ENCODE results near the gene CIPC.

CIPC gene

GRCh38 chr14:77126461-77126990, 28.5 kb downstream of the CIPC start:
- no peak for DNase-seq (ENCODE audit: low read depth)

- no peak for DNase-seq (ENCODE audit: low read depth)
Measured at GRCh38 chr14:77128414-77128891, 30.4 kb downstream of the CIPC start.

DNA sequence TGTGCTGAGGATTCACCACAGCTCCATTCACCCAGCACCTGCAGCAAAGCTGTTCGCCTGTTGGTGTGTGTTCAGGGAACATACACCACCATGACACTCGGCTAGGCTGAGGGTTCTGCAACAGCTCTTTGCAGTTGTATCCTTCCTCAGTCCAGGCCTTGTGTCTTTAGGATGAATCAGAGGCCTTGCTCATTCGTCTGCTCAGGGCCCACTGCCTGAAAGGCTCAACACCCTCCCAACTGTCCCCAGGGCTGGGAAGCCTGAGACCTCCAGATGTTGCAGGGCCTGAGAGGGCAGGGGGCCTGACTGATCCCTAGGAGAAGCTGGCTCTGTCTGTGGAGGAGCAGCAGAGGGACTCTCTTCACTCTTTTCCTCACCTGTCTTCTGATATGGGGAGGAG, 32.3 kb downstream of the CIPC start:
- no peak for DNase-seq (ENCODE audit: low read depth)

DNA sequence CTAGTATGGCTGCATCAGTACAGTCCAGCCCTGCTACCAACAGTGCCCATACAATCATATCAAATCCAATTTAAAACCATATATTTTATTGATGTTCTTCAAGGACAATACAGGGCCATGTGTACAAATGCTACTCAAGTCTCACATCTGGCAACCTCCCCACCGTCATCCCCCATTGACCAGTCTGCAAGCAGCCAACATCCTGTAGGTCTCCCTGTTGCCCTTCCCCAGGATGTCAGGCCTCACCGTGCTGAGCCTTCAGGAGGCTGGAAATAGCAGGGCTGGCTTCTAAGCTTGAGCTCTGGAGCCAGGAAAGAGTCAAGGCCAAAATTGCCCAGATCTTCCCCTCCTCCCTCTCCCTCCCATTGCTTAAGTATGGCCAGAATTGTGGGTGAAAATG, 33.1 kb downstream of the CIPC start:
- DNase-seq (ENCODE audit: low read depth) = no peak

GRCh38 chr14:77131871-77132486, 33.9 kb downstream of the CIPC start:
- no peak for DNase-seq (ENCODE audit: low read depth)

GRCh38 chr14:77133720-77134338, 35.8 kb downstream of the CIPC start:
- DNase-seq (ENCODE audit: low read depth) = no peak

- no peak for DNase-seq (ENCODE audit: low read depth)
Measured at GRCh38 chr14:77139022-77139421, 41.0 kb downstream of the CIPC start.

- DNase-seq (ENCODE audit: low read depth) = peak; percentile 20
Measured at GRCh38 chr14:77139540-77140358, 41.7 kb downstream of the CIPC start.

DNA sequence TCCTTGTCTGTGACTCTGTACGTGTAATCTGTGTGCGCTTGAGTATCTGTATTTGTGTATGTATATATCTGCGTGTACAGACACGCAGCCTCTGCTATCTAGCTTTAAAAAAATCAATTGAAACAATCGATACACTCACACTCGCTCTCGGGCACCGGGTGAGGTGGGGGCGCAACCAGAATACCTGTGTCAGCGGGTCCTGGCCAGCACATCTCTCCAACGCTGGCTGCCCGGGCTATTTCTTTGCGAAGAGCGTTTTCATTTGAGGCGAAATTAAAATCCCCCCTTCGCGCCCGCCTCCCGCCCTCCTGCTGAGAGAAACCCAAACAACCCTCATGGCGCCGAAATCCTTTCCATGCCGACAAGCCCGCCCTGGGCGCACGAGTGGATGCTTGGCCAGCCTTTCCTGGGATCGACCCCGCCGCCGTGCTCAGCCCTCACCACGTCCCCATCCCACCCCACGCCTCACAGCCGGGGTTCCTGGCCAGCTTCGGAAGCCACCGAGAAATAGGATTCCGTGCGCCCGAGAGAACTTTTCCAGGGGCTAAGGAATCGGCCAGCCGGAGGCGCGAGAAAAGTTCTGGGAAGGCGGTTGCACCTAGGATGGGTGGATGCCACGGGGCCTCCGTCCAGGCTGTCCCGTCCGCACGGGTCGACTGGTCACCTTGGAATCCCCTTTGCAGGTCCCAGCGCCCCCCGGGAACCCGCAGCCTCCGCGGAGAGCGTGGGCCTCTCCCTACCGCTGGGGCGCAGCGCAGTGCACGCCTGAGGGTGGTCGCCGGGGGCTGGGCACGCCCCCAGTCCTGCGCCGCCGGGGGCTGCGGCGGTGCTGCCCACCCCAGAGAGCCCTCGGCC, 42.5 kb downstream of the CIPC start:
- no peak for DNase-seq (ENCODE audit: low read depth)

DNA sequence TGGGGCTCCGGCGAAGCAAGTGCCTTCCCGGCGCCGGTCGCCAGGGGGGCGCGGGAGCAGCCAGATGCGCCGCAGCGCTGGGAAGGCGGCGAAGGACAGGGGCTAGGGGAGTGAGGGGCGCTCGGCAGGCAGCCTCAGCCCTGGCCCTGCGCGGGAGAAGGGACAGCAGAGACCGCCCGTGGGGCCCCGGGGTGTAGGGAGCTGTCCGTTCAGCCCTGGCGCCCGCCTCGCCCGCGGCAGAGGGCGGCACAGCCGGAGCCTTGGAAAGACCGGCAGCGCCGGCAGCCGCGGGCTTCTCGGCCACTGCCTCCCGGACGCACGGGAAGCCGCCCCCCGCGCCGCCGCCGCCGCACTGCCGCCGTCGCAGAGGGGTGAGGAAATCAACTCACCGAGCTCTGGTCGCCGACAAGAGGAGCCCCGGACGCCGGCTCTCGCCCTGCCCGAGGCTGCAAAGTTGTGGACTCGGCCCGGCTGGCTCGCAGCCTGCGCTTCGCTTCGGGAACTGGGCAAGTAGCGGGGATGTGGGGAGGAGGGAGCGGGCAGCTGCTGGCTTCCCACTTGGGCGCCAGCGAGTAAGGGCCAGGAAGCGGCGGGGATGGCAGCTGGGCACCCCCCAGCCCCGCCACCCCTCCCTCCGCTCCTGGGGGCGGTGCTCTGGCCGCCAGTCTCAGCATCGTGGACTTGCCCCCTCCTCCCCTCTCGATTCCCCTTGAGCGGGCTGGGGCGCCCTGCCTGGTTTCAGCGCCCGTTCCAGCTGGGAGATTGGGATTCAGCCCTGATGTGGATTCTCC, 43.4 kb downstream of the CIPC start, which contains the start of gene ZDHHC22:
ZDHHC22 (minus strand) TSS at position 578 of the 791 bp plus-strand sequence. CDS start 2,053 bp downstream, outside the sequence.
- DNase-seq (ENCODE audit: low read depth) = no peak

DNA sequence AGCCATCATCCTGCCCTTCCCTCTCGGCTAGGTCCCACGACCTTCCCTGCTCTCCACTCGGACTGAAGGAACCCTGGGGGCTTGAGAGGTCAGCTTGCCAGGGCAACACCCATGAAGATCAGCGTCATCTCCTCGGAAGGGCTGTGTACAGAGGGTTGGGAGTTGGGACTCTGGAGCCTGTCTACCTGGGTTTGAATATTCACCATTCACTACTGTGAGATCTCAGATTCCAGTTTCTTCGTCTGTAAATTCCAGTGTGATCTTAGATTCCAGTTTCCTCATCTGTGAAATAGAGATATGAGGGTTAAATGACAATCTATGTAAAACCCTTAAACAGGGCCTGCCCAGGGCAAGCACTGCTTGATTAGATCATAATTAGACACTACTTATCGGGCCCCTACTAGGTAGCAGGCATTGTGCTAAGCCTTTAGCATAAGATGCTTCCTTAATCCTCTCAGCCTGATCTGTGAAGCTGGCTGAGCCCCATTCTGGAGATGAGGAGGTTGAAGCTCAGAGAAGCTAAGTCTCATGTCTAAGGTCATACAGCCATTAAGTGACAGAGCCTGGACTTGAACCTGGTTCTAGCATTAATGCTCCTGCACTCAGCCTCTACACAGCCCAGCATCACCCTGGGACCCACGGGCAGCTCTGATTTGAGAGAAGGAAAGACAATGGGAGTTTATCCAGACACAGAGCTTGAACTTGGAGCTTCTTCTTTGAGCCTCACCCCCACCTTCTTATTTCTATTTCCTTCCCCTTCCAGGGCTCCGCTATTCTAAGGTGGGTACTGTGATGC, 44.1 kb downstream of the CIPC start:
- no peak for DNase-seq (ENCODE audit: low read depth)

DNA sequence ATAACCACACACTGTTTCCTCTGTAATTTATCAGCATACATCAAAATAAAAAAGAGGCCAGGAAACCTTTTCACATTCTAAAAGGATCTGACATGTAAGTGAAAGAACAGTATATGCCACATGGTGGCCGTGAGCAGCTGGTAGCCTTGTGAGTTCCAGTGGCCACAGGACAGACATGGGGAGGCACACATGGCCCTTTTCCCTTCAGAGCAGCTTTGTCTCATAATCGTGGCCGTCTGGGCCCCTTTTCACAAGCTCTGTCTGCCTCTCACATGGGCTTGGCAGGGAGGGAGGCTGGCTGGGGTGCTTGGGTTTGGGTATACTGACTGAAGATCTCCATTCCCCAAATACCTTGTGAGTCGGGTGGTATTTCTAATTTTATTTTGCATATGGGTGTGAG, 45.0 kb downstream of the CIPC start:
- DNase-seq (ENCODE audit: low read depth) = no peak

DNA sequence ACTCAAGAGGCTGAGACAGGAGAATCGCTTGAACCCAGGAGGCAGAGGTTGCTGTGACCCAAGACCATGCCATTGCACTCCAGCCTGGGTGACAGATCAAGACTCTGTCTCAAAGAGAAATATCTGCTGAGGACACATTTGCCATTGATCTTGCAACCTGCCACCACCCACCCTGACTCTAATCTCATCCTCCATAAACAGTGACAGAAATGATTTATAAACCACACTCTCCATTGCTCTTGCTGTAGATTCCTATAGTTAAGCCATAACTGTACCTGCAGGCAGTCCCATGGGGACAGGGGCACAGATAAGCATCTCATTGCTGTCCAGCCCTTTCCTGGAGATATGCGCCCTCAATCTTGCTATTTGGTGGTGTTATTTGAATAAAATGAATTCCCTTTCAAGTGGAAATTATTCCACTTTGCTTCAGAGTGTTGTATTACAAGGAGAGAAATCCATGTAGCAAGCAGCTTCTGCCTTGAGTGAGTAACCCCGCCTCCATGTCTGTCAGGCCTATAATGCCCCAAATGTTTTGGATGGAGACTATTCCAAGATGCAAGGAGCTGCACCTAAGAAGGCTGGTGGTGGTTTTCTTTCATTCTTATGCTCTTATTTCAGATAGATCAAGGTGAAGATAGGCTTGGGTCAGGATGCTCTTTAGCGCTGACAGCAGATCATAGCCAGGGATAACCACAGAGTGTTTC, 46.5 kb downstream of the CIPC start:
- no peak for DNase-seq (ENCODE audit: low read depth)

DNA sequence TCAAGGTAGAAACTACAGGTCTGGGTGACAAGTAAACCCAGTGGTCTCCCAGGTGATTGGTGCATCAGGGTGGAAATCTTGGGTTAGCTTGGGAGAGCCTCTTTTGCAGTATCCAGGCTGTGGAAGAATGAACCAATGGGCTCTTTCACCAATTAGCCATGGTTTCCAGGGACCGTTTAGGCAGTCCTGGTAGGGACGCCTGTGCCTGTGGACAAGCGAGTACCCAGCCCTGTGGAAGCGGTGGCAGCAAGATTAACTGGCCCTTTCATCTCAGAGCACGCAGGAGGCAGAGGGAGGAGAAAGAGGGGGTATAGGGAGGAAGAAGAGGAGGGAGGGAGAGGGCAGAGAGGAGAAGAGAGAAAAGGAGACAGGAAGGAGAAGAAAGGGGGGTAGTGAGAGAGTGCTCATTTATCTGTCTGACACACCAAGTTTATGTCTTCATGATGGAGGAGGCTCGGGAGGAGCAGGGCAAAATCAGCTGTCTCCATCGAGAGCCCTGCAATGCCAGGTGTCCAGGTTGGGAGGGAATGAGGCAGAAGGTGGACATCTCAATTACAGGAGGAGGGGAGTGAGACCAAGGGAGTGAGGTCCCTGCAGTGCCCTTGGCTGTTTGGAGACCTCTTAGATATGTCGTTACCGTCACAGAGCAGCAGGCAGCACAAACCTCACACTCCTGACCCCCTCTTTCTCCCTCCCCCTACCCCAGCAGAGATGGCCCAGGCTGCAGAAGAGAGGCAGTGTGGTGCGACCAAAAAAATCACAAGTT, 48.1 kb downstream of the CIPC start:
- DNase-seq (ENCODE audit: low read depth) = no peak

DNA sequence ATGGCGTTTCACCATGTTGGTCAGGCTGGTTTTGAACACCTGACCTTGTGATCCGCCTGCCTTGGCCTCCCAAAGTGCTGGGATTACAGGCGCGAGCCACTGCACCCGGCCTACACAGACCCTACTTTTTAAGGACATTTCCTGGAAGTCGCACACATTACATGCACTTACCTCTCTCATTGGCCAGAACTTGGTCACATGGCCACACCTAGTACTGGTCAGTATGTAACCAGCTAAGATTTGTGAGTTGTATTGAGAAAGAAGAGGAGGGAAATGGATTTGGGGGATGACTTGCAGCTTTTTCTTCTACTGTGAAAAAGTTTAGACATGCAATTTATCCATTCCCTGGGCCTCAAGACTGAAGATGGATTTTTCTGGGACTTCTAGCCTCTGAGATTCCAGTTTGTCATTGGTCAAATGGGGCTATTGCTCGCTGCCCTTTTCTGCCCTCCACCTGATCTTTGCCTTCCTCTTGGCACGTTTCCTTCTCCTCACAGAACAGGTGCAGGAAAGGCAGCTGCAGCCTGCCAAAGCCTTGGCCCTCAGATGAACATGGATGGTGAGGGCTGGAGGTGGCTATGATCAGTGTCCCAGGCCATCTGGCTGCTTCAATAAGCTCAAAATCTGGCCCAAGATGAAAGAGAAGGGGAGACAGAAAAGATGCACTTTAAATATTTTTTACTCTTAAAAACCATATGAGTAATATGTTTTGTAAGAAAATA, 50.6 kb downstream of the CIPC start:
- no peak for DNase-seq (ENCODE audit: low read depth)

DNA sequence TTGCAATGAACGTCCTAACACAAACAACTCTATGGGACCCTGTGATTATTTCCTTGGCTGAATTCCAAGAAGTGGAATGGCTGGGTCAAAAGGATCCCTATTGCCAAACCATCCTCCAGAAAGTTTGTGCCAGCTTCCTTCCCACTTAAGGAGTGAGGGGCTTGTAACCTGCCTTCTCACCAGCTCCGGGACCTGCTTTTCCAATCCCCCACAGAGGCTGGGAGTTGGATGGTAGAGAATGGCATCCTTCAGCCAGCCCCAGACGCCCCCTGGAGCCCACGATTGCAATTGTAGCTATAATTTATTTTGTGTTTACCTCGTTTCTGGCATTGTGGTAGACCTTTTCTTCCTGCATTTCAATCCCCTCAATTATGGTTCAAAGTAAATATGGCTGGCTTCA, 53.2 kb downstream of the CIPC start:
- no peak for DNase-seq (ENCODE audit: low read depth)

DNA sequence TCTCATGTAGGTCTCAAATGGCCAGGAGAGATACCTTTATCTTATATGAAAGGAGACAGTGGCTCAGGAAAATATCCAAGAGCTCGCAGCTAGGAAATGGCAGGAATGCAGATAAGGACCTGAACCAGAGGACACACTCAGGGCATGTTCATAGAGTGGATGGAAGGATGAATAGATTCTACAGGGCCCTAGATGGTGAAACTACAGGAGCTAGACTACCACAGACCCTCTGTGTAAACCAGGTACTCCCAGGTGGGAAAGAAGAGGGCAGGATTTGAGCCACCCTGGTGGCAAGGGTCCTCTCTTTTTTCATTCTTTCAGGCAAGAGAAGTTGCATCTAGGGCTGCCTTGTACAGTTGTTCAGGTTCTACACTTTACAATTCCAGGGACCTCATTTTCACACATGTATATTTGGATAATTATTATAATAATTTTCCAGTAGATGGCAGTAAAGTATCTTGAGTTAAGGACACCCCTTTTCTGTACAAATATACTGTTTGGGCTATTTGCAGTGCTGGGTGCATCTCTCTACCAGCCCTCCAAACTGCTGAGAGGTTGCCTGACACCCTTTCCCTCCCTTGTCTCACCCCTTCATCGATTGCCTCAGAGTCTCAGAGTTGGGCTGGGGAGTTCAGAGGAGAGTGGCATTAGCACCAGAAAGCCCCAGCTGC, 54.0 kb downstream of the CIPC start:
- no peak for DNase-seq (ENCODE audit: low read depth)

Data from CMK (cell line).